Mesothelial cell of epicardium (in vitro differentiated cells): Measurements from ENCODE around the gene ETV3. TPM values are rescaled to one million over a fixed set of nuclear protein-coding genes. Genes with fewer than 3 reads are reported as not detected.
"Not testable (repeated sequence)": the region's sequence is repeated elsewhere in the genome, so short reads cannot be mapped to it uniquely, and the experiment has no call there.

Experiments
- DNase-seq, 2 experiments: peaks; one replicate each; pipeline ENCODE4 v3.0.0; 2021; ENCODE audit warnings: low spot score in 2 of 2; ENCODE audit not compliant: unreplicated experiment in 2 of 2
- H3K27ac Mint-ChIP-seq: 2 replicates; pipeline ENCODE4 v1.8.0; 2021; ENCODE audit warnings: mixed read lengths
- H3K27me3 Mint-ChIP-seq: 2 replicates; pipeline ENCODE4 v1.8.0; 2021; ENCODE audit warnings: low read depth, mixed read lengths
- H3K36me3 Mint-ChIP-seq: 2 replicates; pipeline ENCODE4 v1.8.0; 2021; ENCODE audit warnings: mixed read lengths
- H3K4me1 Mint-ChIP-seq: 2 replicates; pipeline ENCODE4 v1.8.0; 2021; ENCODE audit warnings: mixed read lengths
- H3K4me3 Mint-ChIP-seq: 2 replicates; pipeline ENCODE4 v1.8.0; 2021; ENCODE audit warnings: mild to moderate bottlenecking, moderate library complexity, mixed read lengths
- H3K9me3 Mint-ChIP-seq: 2 replicates; pipeline ENCODE4 v1.8.0; 2021; ENCODE audit warnings: mixed read lengths
- CTCF ChIP-seq: fragments of 200-600 bp; sonication (generic); IDR thresholded peaks from one replicate; pipeline ENCODE4 v1.5.0; 2021; ENCODE audit warnings: antibody characterized with exemption; ENCODE audit not compliant: unreplicated experiment
- total RNA-seq: library from RNA; stranded (reverse); gene quantifications from 3 replicates; pipeline ENCODE4 v1.2.1, GENCODE V29; 2021

The ETV3 gene
- total RNA-seq, 1 donor from 2014 or later: 57.8 TPM

GRCh38 chr1:157104598-157105293, 33.4 kb downstream of the ETV3 start:
- TF ChIP-seq CTCF: no peak
- Mint-ChIP-seq H3K4me3 (no peak overlapping the region), H3K27ac (no peak overlapping the region), H3K27me3 (peaks cover 26% of the 10 kb centered on the region), H3K4me1 (peaks cover 10% of the 10 kb centered on the region), H3K36me3 (no peaks in the 10 kb centered on the region), H3K9me3 (no peaks in the 10 kb centered on the region)
- no peak for DNase-seq

- no peaks in the 10 kb centered on the region for H3K9me3 Mint-ChIP-seq
- DNase-seq: no peak
- no peak for TF ChIP-seq CTCF
- H3K36me3 Mint-ChIP-seq: no peaks in the 10 kb centered on the region
- H3K27me3 Mint-ChIP-seq: peaks cover 22% of the 10 kb centered on the region
- H3K4me1 Mint-ChIP-seq: peaks cover 10% of the 10 kb centered on the region
- no peak overlapping the region for H3K27ac Mint-ChIP-seq
- no peak overlapping the region for H3K4me3 Mint-ChIP-seq
Measured at GRCh38 chr1:157103268-157103667, 34.9 kb downstream of the ETV3 start.

GRCh38 chr1:157101149-157101548, 37.0 kb downstream of the ETV3 start:
- no peak for DNase-seq
- Mint-ChIP-seq H3K27ac (no peak overlapping the region), H3K4me1 (peaks cover 10% of the 10 kb centered on the region), H3K9me3 (no peaks in the 10 kb centered on the region), H3K36me3 (no peaks in the 10 kb centered on the region), H3K27me3 (peaks cover 7% of the 10 kb centered on the region), H3K4me3 (no peak overlapping the region)
- TF ChIP-seq CTCF: no peak

- H3K27me3 Mint-ChIP-seq: peaks cover 2% of the 10 kb centered on the region
- no peaks in the 10 kb centered on the region for H3K9me3 Mint-ChIP-seq
- no peak for DNase-seq
- no peak within 1 kb of the TSS for H3K27ac Mint-ChIP-seq
- H3K4me1 Mint-ChIP-seq: peaks cover 5% of the 10 kb centered on the region
- H3K4me3 Mint-ChIP-seq: no peak within 1 kb of the TSS
- no peaks in the 10 kb centered on the region for H3K36me3 Mint-ChIP-seq
- no peak for TF ChIP-seq CTCF
Measured at GRCh38 chr1:157099633-157100009, 38.6 kb downstream of the ETV3 start, which contains the start of gene ETV3L. Gene ETV3L (minus strand): TSS chr1:157099808. CDS start chr1:157099523, 285 bp downstream.

GRCh38 chr1:157098987-157099632, 39.1 kb downstream of the ETV3 start:
- not testable (repeated sequence) for DNase-seq, H3K27ac Mint-ChIP-seq, H3K9me3 Mint-ChIP-seq, H3K4me3 Mint-ChIP-seq, H3K4me1 Mint-ChIP-seq, H3K27me3 Mint-ChIP-seq, H3K36me3 Mint-ChIP-seq

GRCh38 chr1:157098519-157098918, 39.7 kb downstream of the ETV3 start:
- H3K9me3 Mint-ChIP-seq: no peaks in the 10 kb centered on the region
- no peak for TF ChIP-seq CTCF
- H3K4me1 Mint-ChIP-seq: no peaks in the 10 kb centered on the region
- no peak overlapping the region for H3K27ac Mint-ChIP-seq
- no peak for DNase-seq
- H3K36me3 Mint-ChIP-seq: no peaks in the 10 kb centered on the region
- no peak overlapping the region for H3K4me3 Mint-ChIP-seq
- H3K27me3 Mint-ChIP-seq: peaks cover 2% of the 10 kb centered on the region
